BJ (cell line): ENCODE results near the gene CCDC33. TPM values are rescaled to one million over a fixed set of nuclear protein-coding genes. Genes with fewer than 3 reads are reported as not detected.
A peak's percentile ranks its signal among the peaks of the same experiment; 100 is the strongest.

Experiments
- CTCF ChIA-PET: fragments of 350-600 bp; formaldehyde crosslinking; extraction: SDS; loops from one replicate; lab custom pipeline; 2021; ENCODE audit warnings: antibody characterized with exemption, inconsistent platforms; lab: Yijun Ruan, JAX
- POLR2A ChIA-PET: fragments of 300-600 bp; sonication (Branson Sonifier 250); formaldehyde crosslinking; extraction: SDS; loops from one replicate; lab custom pipeline; 2021; ENCODE audit warnings: antibody characterized with exemption; lab: Charles Lee
- DNase-seq: peaks from one replicate; pipeline ENCODE4 v3.0.0-alpha.2; 2011; ENCODE audit warnings: low read depth
- H3K27me3 ChIP-seq: 2 replicates; pipeline ENCODE4 v1.6.0; 2011; ENCODE audit warnings: low read length; ENCODE audit not compliant: control insufficient read depth, insufficient read depth
- H3K36me3 ChIP-seq: 2 replicates; pipeline ENCODE4 v1.5.1; 2011; ENCODE audit warnings: low read length; ENCODE audit not compliant: control insufficient read depth, insufficient read depth
- H3K4me3 ChIP-seq: 2 replicates; pipeline ENCODE4 v1.5.1; 2011; ENCODE audit warnings: low read depth, mild to moderate bottlenecking, control low read depth, low read length
- CTCF ChIP-seq: IDR thresholded peaks from 2 replicates; pipeline ENCODE4 v1.5.1; 2011; ENCODE audit warnings: low read depth, mild to moderate bottlenecking, control low read depth, inconsistent platforms, low read length, moderate library complexity; ENCODE audit not compliant: insufficient read depth
- polyA plus RNA-seq: library from polyadenylated mRNA; depleted of rRNA; stranded (reverse); fragments of >200 nt; gene quantifications from 2 replicates; pipeline ENCODE4 v1.2.3, GENCODE V29; 2011

Gene CCDC33
- polyA plus RNA-seq, 1 experiment = 0.26 TPM

GRCh38 chr15:74381190-74381453, 145.0 kb downstream of the CCDC33 start:
- no peaks in the 10 kb centered on the region for H3K27me3 ChIP-seq
- no peaks in the 10 kb centered on the region for H3K36me3 ChIP-seq
- ChIA-PET CTCF (interaction anchor here (1.0 to 26.7 kb wide), 3 partner anchors 14 to 54 kb away, joined by 3 to 622 read pairs (median 12); partner anchors contain the start of gene SEMA7A), POLR2A (no interaction called here)
- no peak for TF ChIP-seq CTCF
- no peak for DNase-seq
- H3K4me3 ChIP-seq = no peak overlapping the region

- ChIA-PET CTCF (interaction anchor here (0.9 to 26.7 kb wide), 10 partner anchors 8 to 232 kb away, joined by 3 to 622 read pairs (median 6); partner anchors contain the start of gene SEMA7A), POLR2A (no interaction called here)
- DNase-seq = no peak
- Histone ChIP-seq H3K36me3 (no peaks in the 10 kb centered on the region), H3K27me3 (no peaks in the 10 kb centered on the region), H3K4me3 (no peak overlapping the region)
- no peak for TF ChIP-seq CTCF
Measured at GRCh38 chr15:74381481-74381880, 145.4 kb downstream of the CCDC33 start.

GRCh38 chr15:74382004-74382816, 146.1 kb downstream of the CCDC33 start:
- CTCF ChIA-PET = interaction anchor here (0.6 to 26.7 kb wide), 33 partner anchors 9 to 415 kb away, joined by 3 to 622 read pairs (median 5); partner anchors contain the start of genes SEMA7A and UBL7
- POLR2A ChIA-PET = interaction anchor here (0.6 kb wide), 1 partner anchor 553 kb away, joined by 10 read pairs; no protein-coding TSS in a partner anchor
- no peak for DNase-seq
- Histone ChIP-seq H3K4me3 (no peak overlapping the region), H3K36me3 (no peaks in the 10 kb centered on the region), H3K27me3 (no peaks in the 10 kb centered on the region)
- peak; percentile 96 for TF ChIP-seq CTCF

GRCh38 chr15:74383286-74383685, 147.2 kb downstream of the CCDC33 start:
- POLR2A ChIA-PET = no interaction called here

More at GRCh38 chr15:74383286-74383685, 147.2 kb downstream of the CCDC33 start:
- no peaks in the 10 kb centered on the region for H3K27me3 ChIP-seq
- TF ChIP-seq CTCF = no peak
- DNase-seq = no peak
- H3K36me3 ChIP-seq = no peaks in the 10 kb centered on the region
- CTCF ChIA-PET = interaction anchor here (0.7 to 26.7 kb wide), 15 partner anchors 10 to 249 kb away, joined by 3 to 622 read pairs (median 8); partner anchors contain the start of genes SEMA7A and UBL7
- no peak overlapping the region for H3K4me3 ChIP-seq
